GM12801 (cell line): ENCODE results near the gene CRCP.

ENCODE experiments used
- TF ChIP-seq, protein P1 (sequence below): IDR thresholded peaks from one replicate; pipeline ENCODE4 v1.5.1; 2011; ENCODE audit warnings: control low read depth; ENCODE audit not compliant: insufficient read length; ENCODE audit errors: extremely low read depth

CRCP gene

DNA sequence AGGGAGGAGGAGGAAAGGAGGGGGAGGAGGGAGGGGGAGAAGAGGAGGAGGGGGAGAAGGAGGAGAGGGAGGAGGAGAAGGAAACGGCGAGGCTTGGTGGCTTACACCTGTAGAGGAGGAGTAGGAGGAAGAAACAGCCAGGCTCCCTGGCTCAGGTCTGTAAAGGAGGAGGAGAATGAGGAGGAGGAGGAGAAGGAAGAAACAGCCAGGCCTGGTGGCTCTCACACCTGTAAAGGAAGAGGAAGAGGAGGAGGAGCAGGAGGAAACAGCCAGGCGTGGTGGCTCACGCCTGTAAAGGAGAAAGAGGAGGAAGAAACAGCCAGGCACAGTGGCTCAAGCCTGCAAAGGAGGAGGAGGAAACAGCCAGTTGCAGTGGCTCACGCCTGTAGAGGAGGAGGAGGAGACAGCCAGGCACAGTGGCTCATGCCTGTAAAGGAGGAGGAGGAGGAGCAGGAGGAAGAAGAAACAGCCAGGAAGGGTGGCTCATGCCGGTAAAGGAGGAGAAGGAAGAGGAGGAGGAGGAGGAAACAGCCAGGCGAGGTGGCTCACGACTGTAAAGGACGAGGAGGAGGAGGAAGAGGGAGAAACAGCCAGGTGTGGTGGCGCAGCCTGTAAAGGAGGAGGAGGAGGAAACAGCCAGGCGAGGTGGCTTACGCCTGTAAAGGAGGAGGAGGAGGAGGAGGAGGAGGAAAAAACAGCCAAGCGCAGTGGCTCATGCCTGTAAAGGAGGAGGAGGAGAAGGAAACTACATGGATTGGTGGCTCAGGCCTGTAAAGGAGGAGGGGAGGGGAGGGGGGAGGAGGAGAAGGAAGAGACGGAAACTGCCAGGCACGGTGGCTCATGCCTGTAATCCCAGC lies 14.9 kb upstream of the CRCP start:
- TF ChIP-seq, protein P1, sequence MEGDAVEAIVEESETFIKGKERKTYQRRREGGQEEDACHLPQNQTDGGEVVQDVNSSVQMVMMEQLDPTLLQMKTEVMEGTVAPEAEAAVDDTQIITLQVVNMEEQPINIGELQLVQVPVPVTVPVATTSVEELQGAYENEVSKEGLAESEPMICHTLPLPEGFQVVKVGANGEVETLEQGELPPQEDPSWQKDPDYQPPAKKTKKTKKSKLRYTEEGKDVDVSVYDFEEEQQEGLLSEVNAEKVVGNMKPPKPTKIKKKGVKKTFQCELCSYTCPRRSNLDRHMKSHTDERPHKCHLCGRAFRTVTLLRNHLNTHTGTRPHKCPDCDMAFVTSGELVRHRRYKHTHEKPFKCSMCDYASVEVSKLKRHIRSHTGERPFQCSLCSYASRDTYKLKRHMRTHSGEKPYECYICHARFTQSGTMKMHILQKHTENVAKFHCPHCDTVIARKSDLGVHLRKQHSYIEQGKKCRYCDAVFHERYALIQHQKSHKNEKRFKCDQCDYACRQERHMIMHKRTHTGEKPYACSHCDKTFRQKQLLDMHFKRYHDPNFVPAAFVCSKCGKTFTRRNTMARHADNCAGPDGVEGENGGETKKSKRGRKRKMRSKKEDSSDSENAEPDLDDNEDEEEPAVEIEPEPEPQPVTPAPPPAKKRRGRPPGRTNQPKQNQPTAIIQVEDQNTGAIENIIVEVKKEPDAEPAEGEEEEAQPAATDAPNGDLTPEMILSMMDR = no peak

DNA sequence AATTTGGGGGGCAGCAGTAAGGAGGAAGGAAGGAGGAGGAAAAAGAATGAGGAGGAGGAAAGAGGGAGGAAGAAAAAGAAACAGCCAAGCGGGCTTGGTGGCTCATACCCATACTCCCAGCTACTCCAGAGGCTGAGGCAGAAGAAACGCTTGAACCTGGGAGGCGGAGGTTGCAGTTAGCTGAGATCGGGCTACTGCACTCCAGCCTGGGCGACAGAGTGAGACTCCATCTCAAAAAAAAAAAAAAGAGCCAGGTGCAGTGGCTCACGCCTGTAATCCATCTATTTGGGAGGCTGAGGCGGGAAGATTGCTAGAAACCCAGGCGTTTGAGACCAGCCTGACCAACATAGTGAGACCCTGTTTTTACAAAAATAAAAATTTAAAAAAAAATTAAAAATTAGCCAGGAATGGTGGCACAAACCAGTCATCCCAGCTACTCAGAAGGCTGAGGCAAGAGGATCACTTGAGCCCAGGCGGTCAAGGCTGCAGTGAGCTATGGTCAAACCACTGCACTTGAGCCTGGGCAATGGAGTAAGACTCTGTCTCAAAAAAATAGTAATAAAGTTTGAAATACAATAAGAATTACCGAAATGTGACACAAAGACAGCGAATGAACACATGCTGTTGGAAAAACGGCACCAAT lies 14.1 kb upstream of the CRCP start:
- TF ChIP-seq, protein P1 = no peak

DNA sequence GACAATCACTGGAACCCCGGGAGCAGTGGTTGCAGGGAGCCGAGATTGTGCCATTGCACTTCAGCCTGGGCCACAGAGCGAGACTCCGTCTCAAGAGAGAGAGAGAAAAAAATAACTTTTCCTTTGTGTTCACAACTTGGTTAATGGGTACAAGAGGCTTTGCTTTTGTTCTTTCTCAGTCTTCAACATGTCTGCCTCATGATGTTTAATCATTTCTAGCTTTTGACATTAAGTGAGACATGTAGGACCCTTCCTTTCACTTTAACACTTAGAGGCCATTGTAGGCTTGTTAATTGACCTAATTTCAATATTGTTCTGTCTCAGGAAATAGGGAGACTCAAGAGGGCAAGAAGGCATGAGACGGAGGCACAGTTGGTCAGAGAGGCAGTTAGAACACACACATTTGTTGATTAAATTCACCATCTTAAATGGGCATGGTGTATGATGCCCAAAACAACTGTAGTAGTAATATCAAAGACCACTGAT lies 9.3 kb upstream of the CRCP start:
- TF ChIP-seq, protein P1 = no peak

- TF ChIP-seq, protein P1 = no peak
Measured at GRCh38 chr7:66110856-66111255, 3.8 kb upstream of the CRCP start.

DNA sequence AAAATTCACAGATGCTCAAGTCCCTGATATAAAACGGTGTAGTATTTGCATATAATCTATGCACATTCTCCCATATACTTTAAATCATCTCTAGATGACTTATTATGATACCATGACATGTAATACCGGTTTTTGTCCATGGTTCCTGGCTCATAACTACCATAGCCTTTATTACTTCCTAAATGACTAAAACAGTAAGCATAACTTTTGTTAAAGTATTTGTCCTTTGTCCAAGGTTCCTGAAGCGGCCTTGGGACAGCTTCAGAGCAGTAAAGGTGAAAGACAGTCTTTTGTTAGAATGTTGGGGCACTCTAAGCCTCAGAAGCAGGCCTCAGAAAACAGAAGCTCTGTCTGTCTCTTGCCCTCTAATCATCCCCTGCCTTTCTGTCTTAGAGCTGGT lies 4.0 kb downstream of the CRCP start:
- TF ChIP-seq, protein P1 = no peak

DNA sequence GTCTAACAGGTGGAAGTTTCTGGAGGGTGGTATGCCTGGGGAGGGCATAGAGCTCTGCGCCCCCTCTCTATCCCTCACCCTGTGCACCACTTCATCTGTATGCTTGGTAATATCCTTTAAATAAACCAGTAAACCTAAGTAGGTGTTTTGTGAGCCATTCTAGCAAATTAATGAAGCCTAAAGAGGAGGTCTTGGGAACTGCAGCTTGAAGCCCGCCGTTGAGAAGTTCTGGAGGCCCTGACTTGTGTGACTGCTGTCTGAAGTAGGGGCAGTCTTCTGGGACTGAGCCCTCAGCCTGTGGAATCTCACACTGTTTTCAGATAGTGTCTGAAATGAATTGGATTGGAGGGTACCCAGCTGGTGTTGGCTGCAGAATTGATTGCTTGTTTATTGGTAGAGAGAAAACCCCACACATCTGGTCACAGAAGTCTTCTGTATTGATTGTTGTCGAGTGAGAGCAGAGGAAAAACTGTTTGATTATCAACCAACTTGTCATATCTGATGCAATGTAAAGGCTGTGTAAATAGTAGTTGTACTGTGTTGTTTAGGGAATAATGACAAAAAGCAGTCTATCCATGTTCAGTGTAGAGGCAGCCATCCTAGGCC lies 4.7 kb downstream of the CRCP start:
- TF ChIP-seq, protein P1 = no peak

- TF ChIP-seq, protein P1 = no peak
Measured at GRCh38 chr7:66123175-66123528, 8.5 kb downstream of the CRCP start.
